Measurements from ENCODE around the gene VPS37D. TPM values are rescaled to one million over a fixed set of nuclear protein-coding genes. Genes with fewer than 3 reads are reported as not detected.

Gene VPS37D
- total and polyA plus RNA-seq, 7 donors, result 0.18 to 1.1 (median 0.67) TPM

GRCh38 chr7:73685311-73685710, 17.7 kb downstream of the VPS37D start:
- Histone ChIP-seq H3K4me1 (peaks cover 20% of the 10 kb centered on the region), H3K4me3 (no peak overlapping the region), H3K27me3 (ENCODE audit: insufficient read depth in 3 of 3, low read length in 2 of 3) (no peaks in the 10 kb centered on the region), H3K27ac (no peak overlapping the region), H3K9me3 (no peaks in the 10 kb centered on the region), H3K36me3 (ENCODE audit: insufficient read depth in 1 of 2, low read depth in 1 of 2) (peaks cover 11 to 46% of the 10 kb centered on the region in 2 donors)
- 92 to 94% (median 94%) methylated on average over 18 of the region's 18 CpGs for WGBS, 3 donors
- TF ChIP-seq CTCF (IDR thresholded peaks at IDR 0.05), result no peak
- ATAC-seq, result no peak
- intact Hi-C loops (cut with DNase I), result no loop called here
- no peak for DNase-seq

- H3K27ac ChIP-seq, result no peak overlapping the region
- no peak overlapping the region for H3K4me3 ChIP-seq
- H3K9me3 ChIP-seq, result no peaks in the 10 kb centered on the region
- H3K36me3 ChIP-seq (ENCODE audit: insufficient read depth in 1 of 2, low read depth in 1 of 2), result peaks cover 15 to 76% of the 10 kb centered on the region in 2 donors
- H3K27me3 ChIP-seq (ENCODE audit: insufficient read depth in 3 of 3, low read length in 2 of 3), result no peaks in the 10 kb centered on the region
- ATAC-seq, result no peak
- no peak for TF ChIP-seq CTCF (IDR thresholded peaks at IDR 0.05)
- no peak for DNase-seq
- 93 to 97% (median 94%) methylated on average over 8 of the region's 8 CpGs for WGBS, 3 donors
- intact Hi-C loops (cut with DNase I), result no loop called here
- no peaks in the 10 kb centered on the region for H3K4me1 ChIP-seq
Observed at GRCh38 chr7:73688288-73688687, 20.7 kb downstream of the VPS37D start.

DNA sequence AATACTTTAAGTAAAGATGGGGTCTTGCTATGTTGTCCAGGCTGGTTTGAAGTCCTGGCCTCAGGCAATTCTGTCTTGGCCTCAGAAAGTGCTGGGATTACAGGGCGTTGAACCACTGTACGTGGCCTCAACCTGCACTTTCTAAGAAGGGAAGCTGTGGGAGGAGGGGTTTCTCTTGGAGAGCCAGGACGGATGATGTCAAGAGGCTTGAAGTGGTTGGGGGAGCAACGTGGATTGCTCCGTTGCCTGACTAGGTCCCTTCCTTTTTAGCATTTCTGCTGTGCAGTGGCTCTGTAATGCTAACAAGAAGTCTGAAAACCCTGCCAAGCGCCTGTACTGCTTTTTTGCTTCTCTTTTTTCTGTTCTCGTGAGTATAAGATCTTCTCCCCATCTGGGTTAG, 23.0 kb downstream of the VPS37D start:
- intact Hi-C loops (cut with DNase I), result no loop called here
- Histone ChIP-seq H3K4me3 (no peak overlapping the region), H3K36me3 (ENCODE audit: insufficient read depth in 1 of 2, low read depth in 1 of 2) (peaks cover 15 to 99% of the 10 kb centered on the region in 2 donors), H3K27ac (no peak overlapping the region), H3K9me3 (no peaks in the 10 kb centered on the region), H3K27me3 (ENCODE audit: insufficient read depth in 3 of 3, low read length in 2 of 3) (no peaks in the 10 kb centered on the region), H3K4me1 (no peaks in the 10 kb centered on the region)
- ATAC-seq (no peak), DNase-seq (no peak)
- no peak for TF ChIP-seq CTCF (IDR thresholded peaks at IDR 0.05)
- 85 to 88% (median 87%) methylated on average over 7 of the region's 7 CpGs for WGBS, 3 donors

DNA sequence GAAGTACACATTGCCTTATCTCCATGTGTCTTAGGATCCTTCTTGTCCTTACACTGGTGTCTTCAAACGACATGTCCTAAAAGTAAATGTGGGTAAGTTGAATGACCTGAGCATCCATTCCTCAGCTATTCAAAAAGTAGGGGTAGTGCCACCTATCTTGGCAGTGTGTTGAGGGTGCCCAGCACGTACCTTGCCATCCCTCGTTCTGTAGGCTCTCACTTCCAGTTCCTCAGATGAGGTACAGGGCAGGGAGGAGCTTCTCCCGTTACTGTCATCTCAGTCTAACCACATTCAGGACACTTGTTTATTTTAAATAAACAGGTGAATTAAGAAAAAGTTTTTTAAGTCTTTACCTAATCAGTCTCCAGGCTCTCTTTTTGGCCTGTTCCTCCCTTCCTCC, 28.7 kb downstream of the VPS37D start:
- Histone ChIP-seq H3K4me3 (no peak overlapping the region), H3K27ac (no peak overlapping the region), H3K27me3 (ENCODE audit: insufficient read depth in 3 of 3, low read length in 2 of 3) (no peaks in the 10 kb centered on the region), H3K4me1 (no peaks in the 10 kb centered on the region), H3K36me3 (ENCODE audit: insufficient read depth in 1 of 2, low read depth in 1 of 2) (peaks cover 0 to 89% of the 10 kb centered on the region in 2 donors), H3K9me3 (no peaks in the 10 kb centered on the region)
- DNase-seq (no peak), ATAC-seq (no peak)
- WGBS, 3 donors, result 85 to 88% (median 86%) methylated on average over 4 of the region's 4 CpGs
- no peak for TF ChIP-seq CTCF (IDR thresholded peaks at IDR 0.05)
- intact Hi-C loops (cut with DNase I), result no loop called here

DNA sequence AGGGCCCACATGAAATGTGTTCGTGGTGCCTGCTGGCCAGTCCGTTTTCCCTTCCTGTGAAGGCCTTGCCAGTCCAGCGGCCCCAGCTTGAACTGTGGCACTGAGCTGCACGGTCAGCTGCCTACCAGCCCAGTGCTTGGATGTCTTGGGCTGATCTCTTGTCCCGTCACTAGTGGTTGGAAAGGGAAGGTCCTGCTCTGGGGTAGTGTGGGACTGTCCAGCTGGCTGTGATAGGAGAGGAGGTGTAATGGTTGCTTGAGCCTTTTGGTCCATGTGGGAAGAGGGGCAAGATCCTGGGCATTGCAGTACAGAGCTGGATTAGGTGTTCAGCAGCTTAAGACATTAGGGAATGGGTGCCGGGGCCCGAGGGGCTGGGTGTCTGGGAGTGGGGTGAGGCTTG, 30.8 kb downstream of the VPS37D start:
- Histone ChIP-seq H3K9me3 (no peaks in the 10 kb centered on the region), H3K27me3 (ENCODE audit: insufficient read depth in 3 of 3, low read length in 2 of 3) (no peaks in the 10 kb centered on the region), H3K4me3 (no peak overlapping the region), H3K36me3 (ENCODE audit: insufficient read depth in 1 of 2, low read depth in 1 of 2) (peaks cover 0 to 74% of the 10 kb centered on the region in 2 donors), H3K27ac (no peak overlapping the region), H3K4me1 (no peaks in the 10 kb centered on the region)
- TF ChIP-seq CTCF (IDR thresholded peaks at IDR 0.05), result no peak
- no peak for DNase-seq
- WGBS, 3 donors, result 70 to 83% (median 78%) methylated on average over 7 of the region's 7 CpGs
- intact Hi-C loops (cut with DNase I), result no loop called here
- ATAC-seq, result no peak

All from psoas muscle (tissue), 8 donors.